GM18511 (cell line): ENCODE data around the gene VEPH1.
"Not testable (repeated sequence)": the region's sequence is repeated elsewhere in the genome, so short reads cannot be mapped to it uniquely, and the experiment has no call there.

ENCODE experiments used
- ATAC-seq: cut with Tn5 transposase; IDR thresholded peaks from one replicate; pipeline ENCODE4 v1.9.1; 2021; ENCODE audit warnings: mild to moderate bottlenecking, moderate library complexity; ENCODE audit not compliant: unreplicated experiment

VEPH1 gene

DNA sequence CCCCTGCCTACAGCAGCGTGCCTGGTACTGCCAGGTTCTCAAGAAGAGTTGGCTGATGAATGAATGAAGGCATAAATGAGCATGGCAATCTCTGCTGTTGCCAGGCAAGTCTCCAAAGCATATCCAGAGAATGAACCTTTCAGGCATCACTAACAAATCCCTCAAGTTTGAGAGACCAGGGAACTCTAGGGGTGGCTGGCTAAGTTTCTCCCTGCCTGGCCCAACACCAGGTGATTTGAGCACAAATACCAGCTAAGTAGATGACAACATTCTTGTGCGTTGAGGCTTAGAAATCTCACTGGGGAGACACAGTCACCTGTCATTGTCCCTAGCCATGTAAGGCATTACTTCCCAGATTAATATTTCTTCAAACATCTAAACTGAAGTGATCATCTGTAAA, 147.9 kb downstream of the VEPH1 start:
- ATAC-seq = no peak

DNA sequence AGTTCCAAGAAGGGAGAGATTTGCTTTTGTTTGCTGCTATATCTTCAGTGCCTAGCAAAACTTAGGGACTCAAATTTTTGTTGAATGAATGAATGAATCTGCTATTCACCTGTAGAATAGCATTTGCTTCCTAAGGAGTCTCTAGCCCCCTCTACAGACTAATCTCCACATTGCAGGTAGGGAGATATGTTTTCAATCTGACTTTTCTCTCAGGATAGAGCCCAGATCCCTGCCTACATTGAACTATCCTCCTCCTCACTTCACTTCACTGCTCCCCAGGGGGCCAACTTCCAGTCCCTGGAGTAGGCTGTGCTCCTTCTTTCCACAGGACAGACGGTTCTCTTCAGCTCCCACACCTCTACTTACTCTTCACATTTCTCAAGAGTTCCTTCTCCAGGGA, 148.5 kb downstream of the VEPH1 start:
- no peak for ATAC-seq

DNA sequence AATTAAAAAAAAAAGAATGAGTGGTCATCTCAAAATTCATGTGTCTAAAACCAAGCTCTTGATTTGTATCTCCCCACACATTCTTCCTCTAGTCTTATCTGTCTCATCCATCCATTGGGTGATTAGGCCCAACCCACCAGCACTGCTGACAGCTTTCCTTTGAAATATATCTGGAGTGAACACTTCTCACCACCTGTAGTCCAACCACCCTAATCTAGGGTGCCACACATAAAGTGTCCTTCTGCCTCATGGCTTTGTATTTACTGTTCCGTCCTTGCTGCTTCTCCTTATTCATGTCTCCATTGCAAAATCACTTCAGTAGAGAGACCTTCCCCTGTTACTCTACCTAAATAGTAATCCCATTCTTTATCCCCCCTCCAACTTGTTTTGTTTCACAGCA, 149.0 kb downstream of the VEPH1 start:
- no peak for ATAC-seq

DNA sequence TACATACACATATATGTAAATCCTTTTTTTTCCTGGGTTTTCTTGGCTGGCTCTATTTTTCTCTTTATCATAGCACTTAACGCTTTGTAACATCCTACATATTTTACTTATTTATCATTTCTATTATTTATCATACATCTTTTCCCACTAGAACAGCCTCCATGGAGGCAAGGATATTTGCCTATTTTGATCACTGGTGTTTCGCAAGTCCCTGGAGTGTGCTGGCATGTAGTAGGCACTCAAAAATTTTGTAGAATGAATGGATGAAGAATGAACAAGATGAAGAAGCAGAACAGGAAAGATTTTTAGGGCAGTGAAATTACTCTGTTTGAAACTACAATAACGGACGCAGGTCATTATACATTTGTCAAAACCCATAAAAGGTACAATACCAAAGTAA, 149.6 kb downstream of the VEPH1 start:
- ATAC-seq = no peak

DNA sequence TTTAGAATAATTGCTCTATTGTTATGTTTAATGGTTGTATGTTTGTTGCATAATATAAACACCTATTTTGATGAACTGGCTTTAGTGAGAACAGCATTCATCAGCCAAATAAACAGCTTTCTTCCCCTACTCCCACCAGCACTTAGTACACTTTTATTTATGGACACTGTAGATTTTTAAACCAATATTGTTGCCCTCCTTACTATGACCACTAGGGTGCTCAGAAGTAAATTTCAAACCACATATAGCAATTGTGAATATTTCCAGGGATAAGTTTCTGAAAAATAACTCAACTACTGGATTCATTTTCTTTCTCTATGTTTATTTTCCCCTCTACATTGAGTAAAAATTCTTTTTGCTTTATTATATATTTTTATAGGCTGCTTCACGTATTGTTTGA, 151.2 kb downstream of the VEPH1 start:
- ATAC-seq = no peak

DNA sequence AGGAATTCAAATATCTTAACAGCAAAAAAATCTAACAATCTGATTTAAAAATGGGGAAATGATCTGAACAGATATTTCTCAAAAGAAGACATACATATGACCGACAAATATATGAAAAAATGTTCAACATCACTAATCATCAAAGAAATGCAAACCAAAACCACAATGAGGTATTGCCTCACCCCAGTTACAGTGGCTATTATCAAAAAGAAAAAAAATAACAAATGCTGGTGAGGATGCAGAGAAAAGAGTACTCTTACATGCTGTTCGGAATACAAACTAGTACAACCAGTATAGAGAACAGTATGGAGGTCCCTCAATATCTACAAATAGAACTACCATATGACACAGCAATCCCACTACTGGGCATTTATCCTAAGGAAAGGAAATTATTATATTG, 152.6 kb downstream of the VEPH1 start:
- not testable (repeated sequence) for ATAC-seq

DNA sequence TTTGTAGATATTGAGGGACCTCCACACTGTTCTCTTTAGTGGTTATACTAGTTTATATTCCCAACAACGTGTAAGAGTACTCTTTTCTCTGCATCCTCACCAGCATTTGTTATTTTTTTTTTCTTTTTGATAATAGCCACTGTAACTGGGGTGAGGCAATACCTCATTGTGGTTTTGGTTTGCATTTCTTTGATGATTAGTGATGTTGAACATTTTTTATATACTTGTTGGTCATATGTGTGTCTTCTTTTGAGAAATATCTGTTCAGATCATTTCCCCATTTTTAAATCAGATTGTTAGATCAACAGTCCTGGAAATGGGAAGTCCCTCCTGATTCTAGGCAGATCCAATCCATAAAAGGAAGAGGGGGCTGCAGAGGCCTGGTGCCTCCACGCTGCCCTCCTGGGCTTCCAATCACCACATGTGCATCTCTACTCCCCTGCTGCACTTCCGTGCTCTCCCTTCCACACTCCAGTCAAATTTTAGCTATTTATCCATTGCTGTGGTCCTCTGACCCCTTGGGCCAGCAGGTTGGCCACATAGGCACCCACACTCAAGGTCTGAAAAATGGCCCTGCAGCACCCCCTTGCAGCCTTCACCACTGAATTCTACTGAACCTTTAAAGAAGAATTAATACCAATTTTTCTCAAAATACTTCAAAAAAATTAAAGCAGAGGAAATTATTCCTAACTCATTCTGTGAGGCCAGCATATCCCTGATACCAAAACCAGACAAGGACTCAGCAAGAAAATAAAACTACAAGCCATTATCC, 154.7 kb downstream of the VEPH1 start:
- ATAC-seq = not testable (repeated sequence)

DNA sequence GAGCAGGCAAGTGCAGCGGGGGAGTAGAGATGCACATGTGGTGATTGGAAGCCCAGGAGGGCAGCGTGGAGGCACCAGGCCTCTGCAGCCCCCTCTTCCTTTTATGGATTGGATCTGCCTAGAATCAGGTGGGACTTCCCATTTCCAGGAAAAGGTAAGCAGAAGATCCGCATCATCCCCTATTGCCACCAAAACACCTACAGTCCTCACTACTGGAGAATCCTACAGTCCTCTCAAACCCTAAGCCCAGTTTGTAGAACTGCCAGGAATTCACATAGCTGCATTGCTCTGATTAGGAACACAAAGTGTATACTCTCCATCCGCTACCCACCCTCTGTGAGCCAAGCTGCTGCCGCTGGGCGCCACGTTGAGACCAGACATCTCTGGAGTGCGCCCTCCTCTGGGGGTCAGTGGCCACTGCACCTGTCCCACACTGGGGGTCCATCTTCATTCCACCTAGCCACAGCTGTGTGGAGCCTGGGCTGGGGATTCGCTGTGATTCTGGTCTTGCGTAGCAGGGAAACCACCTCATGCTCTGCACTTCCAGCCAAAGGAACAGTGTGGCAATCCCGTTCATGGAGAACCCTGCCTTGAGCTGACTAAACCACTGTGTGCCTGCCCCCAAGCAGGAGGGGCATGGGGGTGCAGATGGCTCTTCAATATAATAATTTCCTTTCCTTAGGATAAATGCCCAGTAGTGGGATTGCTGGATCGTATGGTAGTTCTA, 155.5 kb downstream of the VEPH1 start:
- no peak for ATAC-seq

DNA sequence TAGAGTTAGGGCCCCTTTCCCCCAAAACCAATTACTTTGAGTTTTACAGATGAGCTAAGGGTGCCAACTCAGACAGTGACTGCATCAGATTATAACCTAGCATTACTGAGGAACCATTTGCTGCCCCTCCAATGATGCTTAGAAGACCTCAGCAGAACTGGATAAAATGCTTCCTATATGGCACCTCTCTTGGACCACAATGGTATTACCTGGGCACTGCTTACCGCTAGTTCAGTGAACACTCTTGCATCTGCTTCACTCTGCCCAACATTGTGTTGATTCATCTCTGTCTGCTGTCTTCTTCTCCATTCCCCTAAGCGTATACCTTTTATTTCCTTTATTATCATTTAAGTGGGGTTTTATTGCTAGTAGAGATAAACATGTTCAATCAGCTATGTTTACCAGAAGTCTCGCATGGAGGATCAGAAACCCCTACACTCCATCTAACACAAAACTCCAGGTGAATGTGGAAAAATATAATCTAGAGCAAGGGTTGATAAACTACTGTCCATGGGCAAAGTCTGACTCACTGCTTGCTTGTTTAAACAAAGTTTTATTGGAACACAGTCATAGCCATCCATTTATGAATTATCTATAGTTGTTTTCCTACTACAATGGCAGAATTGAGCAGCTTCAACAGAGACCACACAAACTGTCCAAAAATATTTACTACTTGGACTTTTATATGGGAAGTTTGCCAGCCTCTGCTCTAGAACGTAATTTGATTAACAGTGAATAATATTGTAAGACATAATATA, 166.8 kb downstream of the VEPH1 start:
- ATAC-seq = no peak

DNA sequence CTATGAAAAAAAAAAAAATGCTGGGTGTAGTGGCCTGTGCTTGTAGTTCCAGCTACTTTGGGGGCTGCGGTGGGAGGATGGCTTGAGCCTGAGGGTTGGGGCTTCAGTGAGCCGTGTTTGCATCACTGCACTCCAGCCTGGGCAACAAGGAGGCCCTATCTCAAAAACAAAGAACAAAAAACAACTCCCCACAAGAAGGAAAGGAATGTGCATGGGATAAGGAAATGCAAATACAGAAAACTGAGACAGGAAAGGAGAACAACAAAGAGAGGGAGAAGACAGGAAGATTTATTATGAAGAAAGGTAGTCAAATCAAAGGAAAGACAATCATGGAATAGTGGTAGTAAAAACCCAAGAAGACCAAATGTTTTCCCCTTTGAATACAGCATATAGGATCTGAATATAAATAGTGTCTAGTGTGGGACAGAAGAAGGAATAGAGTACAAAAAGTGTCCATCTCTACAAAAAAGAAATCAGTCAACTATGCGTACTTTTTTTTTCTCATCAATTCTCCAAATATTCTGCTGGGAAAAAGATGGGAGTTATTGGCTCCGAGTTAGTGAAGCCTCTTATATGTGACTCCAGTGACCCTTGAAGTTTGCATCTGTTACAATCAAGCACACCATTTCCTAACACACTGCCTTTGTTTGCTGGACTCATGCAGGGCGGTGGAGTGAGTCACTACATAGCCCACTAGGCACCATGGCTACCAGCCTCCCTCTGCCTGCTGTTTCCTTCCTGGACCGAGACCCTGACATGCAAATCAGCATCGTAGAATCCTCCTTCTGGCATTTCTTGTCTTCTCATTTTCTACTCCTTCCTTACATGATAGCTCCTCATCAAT, 167.8 kb downstream of the VEPH1 start:
- ATAC-seq = no peak

DNA sequence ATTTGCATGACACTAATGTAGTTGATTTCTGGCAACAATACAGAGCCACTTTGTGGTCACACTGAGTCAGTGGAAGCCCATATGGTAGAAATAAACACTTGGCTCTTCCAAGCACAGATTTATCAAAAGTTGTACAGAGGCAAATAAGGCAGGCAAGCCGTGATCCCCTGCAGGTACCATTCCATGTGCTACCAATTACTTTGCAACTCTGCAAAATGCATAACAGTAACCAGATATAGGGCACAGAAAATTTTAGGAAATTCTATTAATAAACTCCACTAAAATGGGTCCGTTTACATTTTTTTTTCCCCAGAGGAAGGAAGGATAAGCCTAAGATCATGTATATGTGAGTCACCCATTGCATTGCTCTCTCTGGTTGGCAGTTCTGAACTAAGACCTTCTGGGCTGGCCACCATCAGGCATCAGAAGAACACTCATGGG, 169.6 kb downstream of the VEPH1 start:
- no peak for ATAC-seq

DNA sequence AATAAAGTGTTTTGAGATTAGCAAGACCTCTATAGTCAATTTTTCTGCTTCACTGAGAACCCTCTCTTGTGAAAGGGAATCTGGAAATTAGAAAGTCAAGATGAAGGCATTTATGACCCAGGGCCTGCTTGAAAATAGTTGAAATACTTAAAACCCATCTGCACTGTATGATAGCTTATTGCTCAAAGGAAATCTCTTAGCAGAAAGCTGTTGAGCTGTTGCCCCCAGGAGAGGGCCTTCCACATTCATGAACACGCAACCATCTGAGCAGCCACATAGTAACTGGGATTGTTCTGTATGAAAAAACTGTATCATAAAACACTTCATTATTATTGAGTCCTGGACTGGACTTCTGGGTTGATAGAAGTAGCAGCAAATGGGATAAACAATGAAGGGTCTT, 173.0 kb downstream of the VEPH1 start:
- no peak for ATAC-seq

DNA sequence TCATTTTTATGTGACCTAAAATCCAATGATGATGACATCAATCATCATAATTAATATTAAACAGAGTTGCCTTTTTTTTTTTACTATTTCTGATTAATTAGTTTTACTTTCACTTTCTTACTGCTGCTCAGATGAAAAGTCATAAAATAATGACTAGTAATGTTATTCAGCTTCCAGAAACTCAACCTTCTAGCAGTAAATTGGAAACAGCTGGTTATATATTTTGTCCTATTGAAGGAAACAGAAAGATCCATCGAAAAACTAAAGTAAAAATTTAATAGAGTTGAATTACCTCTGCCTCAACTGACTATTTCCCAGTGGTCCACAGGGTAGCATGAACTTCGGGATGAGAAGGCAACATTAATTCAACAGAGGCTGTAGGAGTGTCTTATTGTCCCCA, 173.7 kb downstream of the VEPH1 start:
- no peak for ATAC-seq

DNA sequence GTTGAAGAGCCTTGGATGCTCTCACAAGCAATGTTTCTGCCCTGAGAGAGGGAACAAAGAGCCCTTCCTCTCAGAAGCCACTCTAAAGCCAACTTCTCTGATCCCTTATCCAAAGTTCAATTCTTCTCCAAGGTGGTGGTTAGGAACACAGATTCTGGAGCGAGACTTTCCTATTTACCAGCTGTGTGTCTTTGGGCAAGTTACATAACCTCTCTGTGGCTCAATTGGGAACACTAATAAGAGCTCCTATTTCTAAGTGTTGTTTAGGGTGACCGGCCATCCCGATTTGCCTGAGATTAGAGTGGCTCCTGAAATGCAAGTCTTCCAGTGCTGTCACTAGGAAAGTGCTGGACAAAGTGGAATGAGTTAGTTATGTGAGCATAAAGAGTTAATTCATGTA, 175.4 kb downstream of the VEPH1 start:
- ATAC-seq = no peak

DNA sequence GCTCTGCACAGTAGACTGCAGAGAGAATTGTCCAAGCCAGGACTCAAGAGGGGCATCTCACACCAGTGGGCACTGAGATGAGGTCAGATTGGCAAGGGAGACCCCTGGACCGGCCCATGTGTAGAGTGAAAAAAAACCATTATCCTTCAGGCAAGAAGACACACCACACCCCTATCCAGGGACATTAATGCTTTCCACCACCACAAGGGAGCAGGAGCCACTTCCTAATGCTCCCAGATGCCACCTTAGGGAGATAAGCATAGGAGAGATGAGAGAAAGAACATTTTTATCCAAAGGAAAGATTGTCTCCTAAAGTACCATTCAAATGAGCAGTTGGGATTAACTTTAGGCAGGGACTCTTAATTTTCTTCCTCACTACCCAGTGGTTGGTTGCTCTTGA, 176.2 kb downstream of the VEPH1 start:
- ATAC-seq = no peak

DNA sequence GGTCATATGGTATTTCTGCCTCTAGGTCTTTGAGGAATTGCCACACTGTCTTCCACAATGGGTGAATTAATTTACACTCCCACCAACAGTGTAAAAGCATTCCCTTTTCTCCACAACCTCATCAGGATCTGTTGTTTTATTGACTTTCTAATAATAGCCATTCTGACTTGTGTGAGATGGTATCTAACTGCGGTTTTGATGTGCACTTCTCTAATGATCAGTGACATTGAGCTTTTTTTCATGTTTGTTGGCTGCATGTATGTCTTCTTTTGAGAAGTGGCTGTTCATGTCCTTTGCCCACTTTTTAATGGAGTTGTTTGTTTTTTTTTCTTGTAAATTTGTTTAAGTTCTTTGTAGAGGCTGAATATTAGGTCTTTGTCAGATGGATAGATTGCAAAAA, 178.3 kb downstream of the VEPH1 start:
- not testable (repeated sequence) for ATAC-seq

DNA sequence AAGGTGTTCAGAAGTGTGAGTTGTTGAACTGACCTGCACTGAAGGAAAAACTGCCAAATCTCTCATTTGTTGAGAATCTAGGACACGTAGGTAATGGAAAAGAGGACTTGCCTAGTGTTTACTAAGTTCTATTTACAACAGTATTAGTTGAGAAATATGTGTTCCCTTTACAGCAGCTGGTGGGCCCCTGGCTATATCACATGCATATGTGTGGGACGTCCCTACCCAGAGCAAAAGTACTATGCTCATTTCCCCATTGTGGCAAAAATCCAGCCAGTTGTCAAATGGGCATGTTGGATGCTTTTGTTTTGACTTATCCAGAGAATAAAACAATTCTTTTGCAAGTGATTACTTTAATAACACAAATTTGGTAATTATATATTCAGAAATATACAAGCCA, 179.9 kb downstream of the VEPH1 start:
- no peak for ATAC-seq

DNA sequence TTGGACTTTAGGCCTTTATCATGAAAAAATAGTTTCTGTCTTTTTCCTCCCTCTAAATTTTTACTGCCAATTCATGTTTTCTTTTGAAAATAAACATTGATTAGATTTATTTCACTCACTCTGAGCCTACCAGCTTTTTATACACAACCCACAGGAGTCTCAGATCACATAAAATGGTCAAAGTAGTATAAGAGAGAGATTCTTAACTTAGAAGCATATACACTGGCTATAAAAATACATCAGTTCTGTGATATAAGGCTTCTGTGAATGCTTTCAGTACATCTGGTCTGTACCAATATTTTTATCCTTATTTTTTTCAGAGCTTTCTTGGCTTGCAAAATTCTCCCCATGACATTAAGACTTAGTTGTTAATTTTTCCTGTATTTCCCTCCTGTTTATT, 183.5 kb downstream of the VEPH1 start:
- ATAC-seq = no peak

DNA sequence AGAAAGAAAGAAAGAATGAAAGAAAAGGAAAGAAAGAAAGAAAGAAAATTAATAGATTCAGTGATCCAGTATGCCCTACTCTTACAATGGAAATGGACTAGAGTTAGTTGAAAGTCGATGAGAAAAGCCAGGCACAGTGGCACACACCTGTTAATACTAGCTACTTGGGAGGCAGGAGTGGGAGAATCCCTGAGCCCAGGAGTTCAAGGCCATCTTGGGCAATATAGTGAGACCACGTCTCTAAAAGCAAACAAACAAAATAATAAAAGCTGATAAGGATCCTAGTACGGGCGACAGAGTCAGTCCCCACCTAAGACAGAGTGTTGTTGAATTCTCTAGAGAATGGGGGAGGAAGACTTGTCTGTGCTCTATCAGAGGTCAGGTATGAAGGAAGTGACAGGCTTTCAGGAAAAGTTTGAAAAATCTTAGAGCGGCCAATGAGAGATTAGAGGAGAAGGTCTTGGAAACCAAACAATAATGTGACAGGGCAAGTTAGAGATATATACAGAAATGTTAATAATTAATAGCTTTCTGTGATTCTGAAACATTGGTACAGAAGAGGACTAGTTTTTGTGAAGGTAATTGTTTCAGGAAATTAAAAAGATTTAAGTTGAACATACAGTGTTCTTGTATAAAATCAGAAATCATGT, 184.5 kb downstream of the VEPH1 start:
- no peak for ATAC-seq

DNA sequence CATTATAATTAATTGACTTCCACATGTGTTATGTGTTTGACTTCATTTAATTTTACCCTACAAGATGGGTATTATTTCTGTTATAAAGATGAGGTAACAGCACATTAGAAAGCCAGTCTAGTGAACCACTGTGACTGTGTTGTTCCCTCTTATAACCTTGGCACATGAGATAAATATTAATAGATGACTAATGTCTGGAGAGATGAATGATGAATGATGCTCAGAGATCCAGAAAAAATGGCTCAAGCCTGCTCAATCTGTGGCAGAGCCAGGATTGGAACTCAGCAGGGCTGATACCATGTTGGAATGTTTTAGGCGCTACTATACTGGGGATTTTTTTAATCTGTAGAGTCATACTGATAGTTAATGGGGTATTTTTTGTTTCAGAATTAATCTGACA, 185.3 kb downstream of the VEPH1 start:
- no peak for ATAC-seq
